ENCODE data around the gene USP22. TPM values are rescaled to one million over a fixed set of nuclear protein-coding genes. Genes with fewer than 3 reads are reported as not detected.

Gene USP22
- total RNA-seq, 1 experiment from 2014 or later = 210 TPM

- Histone ChIP-seq H3K79me2 (ENCODE audit: insufficient read depth, low read length) (peaks cover 100% of the 10 kb centered on the region), H3K27ac (ENCODE audit: low read depth, low read length) (no peak overlapping the region), H4K20me1 (ENCODE audit: insufficient read depth) (peaks cover 60% of the 10 kb centered on the region), H3K4me2 (ENCODE audit: low read length) (no peak overlapping the region), H3K36me3 (ENCODE audit: control insufficient read depth in 1 of 2, insufficient read depth in 2 of 2, low read length in 2 of 2) (peaks cover 35 to 41% of the 10 kb centered on the region in 2 experiments; a peak in 3 of 4 replicates), H3K9me3 (ENCODE audit: control insufficient read depth in 1 of 2, insufficient read depth in 1 of 2, low read depth in 1 of 2, low read length in 2 of 2) (no peaks in the 10 kb centered on the region), H3K9ac (ENCODE audit: low read length) (no peak overlapping the region), H3K4me1 (ENCODE audit: control insufficient read depth in 1 of 2, insufficient read depth in 2 of 2, low read length in 2 of 2) (no peaks in the 10 kb centered on the region), H3K9me2 (ENCODE audit: insufficient read depth) (no peaks in the 10 kb centered on the region), H3K4me3 (replicated peaks in 1 of 2; ENCODE audit: low read depth in 1 of 2, low read length in 2 of 2) (no peak overlapping the region), H3K27me3 (ENCODE audit: insufficient read depth, low read length) (no peaks in the 10 kb centered on the region), H2AFZ (ENCODE audit: low read depth, low read length, poor library complexity, severe bottlenecking) (no peak overlapping the region)
- no peak for ATAC-seq
- ChIA-PET CTCF (no interaction called here), POLR2A (no interaction called here), RAD21 (ENCODE audit: low non-redundant PET in 1 of 2, low total read pairs in 2 of 2, uncharacterized antibody in 2 of 2, unreplicated experiment in 2 of 2) (no interaction called here)
- intact Hi-C loops (cut with micrococcal nuclease) = no loop called here
- no peak for DNase-seq (ENCODE audit: low read depth, low spot score)
- BruUV-seq (replicated peaks) = no TSS peak
- TF ChIP-seq CBX3 (IDR thresholded peaks at IDR 0.05; ENCODE audit: low read depth) = no peak
- TF ChIP-seq ELF1 (IDR thresholded peaks at IDR 0.05; ENCODE audit: borderline replicate concordance, low read depth) = no peak
- TF ChIP-seq EZH2 (IDR thresholded peaks at IDR 0.05) = no peak
- TF ChIP-seq POLR2AphosphoS5 (IDR thresholded peaks at IDR 0.05; ENCODE audit: low read depth, low read length) = no peak
- TF ChIP-seq RAD21 (IDR thresholded peaks at IDR 0.05; ENCODE audit: low read depth) = no peak
- no peak for TF ChIP-seq MAX (IDR thresholded peaks at IDR 0.05)
- TF ChIP-seq SRF (IDR thresholded peaks at IDR 0.05; ENCODE audit: low read depth) = no peak
- no peak for TF ChIP-seq YY1 (IDR thresholded peaks at IDR 0.05; ENCODE audit: extremely low read depth, insufficient replicate concordance, low read depth, low read length)
- no peak for TF ChIP-seq ZFX (IDR thresholded peaks at IDR 0.05)
- TF ChIP-seq REST (IDR thresholded peaks at IDR 0.05; ENCODE audit: low read depth) = no peak
- no peak for TF ChIP-seq SP1 (IDR thresholded peaks at IDR 0.05; ENCODE audit: low read depth)
- no peak for TF ChIP-seq ZNF274 (IDR thresholded peaks at IDR 0.05; ENCODE audit: low read depth, low read length)
- no peak for TF ChIP-seq POLR2A (IDR thresholded peaks at IDR 0.05; ENCODE audit: borderline replicate concordance, extremely low read depth, insufficient read depth, insufficient read length)
- TF ChIP-seq CTCF (IDR thresholded peaks at IDR 0.05 in 2 of 3, conservative IDR thresholded peaks at IDR 0.05 in 1 of 3; ENCODE audit: borderline replicate concordance in 1 of 3, insufficient read depth in 1 of 3, low read depth in 2 of 3, low read length in 2 of 3) = no peak
- TF ChIP-seq FOSL1 (IDR thresholded peaks at IDR 0.05; ENCODE audit: low read depth) = no peak
These were observed 13.8 kb downstream of the USP22 start for GRCh38 chr17:21029036-21029435.
